SU-DHL-6 (cell line): ENCODE measurements around the gene PLXNB1.

Experiments used
- H2AFZ ChIP-seq: fragments of 200-600 bp; sonication (generic); 2 replicates; pipeline ENCODE4 v1.6.1; 2014; ENCODE audit warnings: low read depth, mild to moderate bottlenecking, moderate library complexity, mixed read lengths, antibody characterized with exemption, low read length; ENCODE audit not compliant: severe bottlenecking
- H3F3A ChIP-seq: fragments of 200-600 bp; shearing (Covaris generic); 2 replicates; pipeline ENCODE4 v1.6.0; 2016; ENCODE audit warnings: antibody characterized with exemption, mild to moderate bottlenecking; ENCODE audit not compliant: insufficient read depth
- H3K27ac ChIP-seq: fragments of 200-600 bp; sonication (generic); 2 replicates; pipeline ENCODE4 v1.5.1; 2016; ENCODE audit warnings: low read depth, mild to moderate bottlenecking, low read length, moderate library complexity, mixed read lengths
- H3K27me3 ChIP-seq: fragments of 200-600 bp; sonication (generic), shearing (Covaris generic); 2 replicates; pipeline ENCODE4 v1.6.0; 2014; ENCODE audit warnings: mild to moderate bottlenecking, low read length
- H3K36me3 ChIP-seq: fragments of 200-600 bp; sonication (generic); 2 replicates; pipeline ENCODE4 v1.6.1; 2014; ENCODE audit warnings: mild to moderate bottlenecking, low read length, mixed read lengths
- H3K4me2 ChIP-seq: fragments of 300-600, 200-600 bp; shearing (Covaris generic), sonication (generic); 2 replicates; pipeline ENCODE4 v1.6.0; 2014; ENCODE audit warnings: low read length, low read depth, mild to moderate bottlenecking; ENCODE audit not compliant: poor library complexity, severe bottlenecking
- H3K4me3 ChIP-seq: fragments of 200-600 bp; sonication (generic); 2 replicates; pipeline ENCODE4 v1.5.1; 2014; ENCODE audit warnings: antibody characterized with exemption, low read length, mild to moderate bottlenecking, mixed read lengths; ENCODE audit not compliant: insufficient read depth, poor library complexity, severe bottlenecking
- H3K79me2 ChIP-seq: fragments of 200-600 bp; sonication (generic); 2 replicates; pipeline ENCODE4 v1.6.1; 2014; ENCODE audit warnings: mild to moderate bottlenecking, low read length, moderate library complexity; ENCODE audit not compliant: insufficient read depth
- H3K9ac ChIP-seq: fragments of 200-600 bp; sonication (generic); 2 replicates; pipeline ENCODE4 v1.7.0; 2014; ENCODE audit warnings: mild to moderate bottlenecking, low read length
- H3K9me2 ChIP-seq: fragments of 200-600 bp; sonication (generic); replicated peaks from 2 replicates; pipeline ENCODE4 v1.6.1; 2014; ENCODE audit warnings: low read length; ENCODE audit not compliant: insufficient read depth
- H3K9me3 ChIP-seq: fragments of 200-600 bp; sonication (generic); 2 replicates; pipeline ENCODE4 v1.6.1; 2014; ENCODE audit warnings: low read length, mixed read lengths; ENCODE audit not compliant: insufficient read depth
- H4K20me1 ChIP-seq: fragments of 200-600 bp; sonication (generic); 2 replicates; pipeline ENCODE4 v1.6.1; 2014; ENCODE audit warnings: low read depth, mild to moderate bottlenecking, antibody characterized with exemption, low read length, moderate library complexity, mixed read lengths
- CTCF ChIP-seq: fragments of 200-600 bp; sonication (generic); IDR thresholded peaks from one replicate; pipeline ENCODE4 v1.5.1; 2017; ENCODE audit warnings: antibody characterized with exemption, mild to moderate bottlenecking, low read length, moderate library complexity; ENCODE audit not compliant: insufficient read depth, poor library complexity, severe bottlenecking
- EZH2phosphoT487 ChIP-seq: fragments of 200-600 bp; sonication (generic), shearing (Covaris generic); conservative IDR thresholded peaks from 2 replicates; pipeline ENCODE4 v1.6.1; 2018; ENCODE audit warnings: mild to moderate bottlenecking, antibody characterized with exemption, low read length, moderate library complexity, mixed read lengths

PLXNB1 gene

GRCh38 chr3:48430708-48431101 lies 819 bp upstream of the PLXNB1 start:
- H3K4me2 ChIP-seq, result no peak overlapping the region
- no peaks in the 10 kb centered on the region for H3K79me2 ChIP-seq
- H3K9me3 ChIP-seq, result no peaks in the 10 kb centered on the region
- H3K9ac ChIP-seq, result no peak overlapping the region
- H3K27me3 ChIP-seq, result no peaks in the 10 kb centered on the region
- H3K4me3 ChIP-seq, result no peak overlapping the region
- no peaks in the 10 kb centered on the region for H3K9me2 ChIP-seq
- H4K20me1 ChIP-seq, result no peaks in the 10 kb centered on the region
- H3K27ac ChIP-seq, result no peak overlapping the region
- no peaks in the 10 kb centered on the region for H3K36me3 ChIP-seq
- H3F3A ChIP-seq, result 0 out of 2 replicates have a peak, but pooled peaks cover 1% of the 10 kb centered on the region
- no peak overlapping the region for H2AFZ ChIP-seq
- TF ChIP-seq EZH2phosphoT487 (no peak), CTCF (no peak)

GRCh38 chr3:48429317-48429959 lies 448 bp downstream of the PLXNB1 start:
- no peaks in the 10 kb centered on the region for H3K9me3 ChIP-seq
- H3K36me3 ChIP-seq, result no peaks in the 10 kb centered on the region
- H3K9me2 ChIP-seq, result no peaks in the 10 kb centered on the region
- peak overlapping the region; percentile 55 for H3K4me2 ChIP-seq
- no peaks in the 10 kb centered on the region for H3F3A ChIP-seq
- peak overlapping the region; percentile 49 for H3K4me3 ChIP-seq
- H2AFZ ChIP-seq, result peak overlapping the region; percentile 68
- no peak overlapping the region for H3K27ac ChIP-seq
- TF ChIP-seq EZH2phosphoT487 (no peak), CTCF (no peak)
- peak overlapping the region; percentile 51 for H3K9ac ChIP-seq
- no peaks in the 10 kb centered on the region for H3K27me3 ChIP-seq
- H4K20me1 ChIP-seq, result no peaks in the 10 kb centered on the region
- no peaks in the 10 kb centered on the region for H3K79me2 ChIP-seq

GRCh38 chr3:48428572-48429316 lies 1.1 kb downstream of the PLXNB1 start:
- no peak overlapping the region for H3K27ac ChIP-seq
- no peaks in the 10 kb centered on the region for H3K79me2 ChIP-seq
- no peaks in the 10 kb centered on the region for H3K9me2 ChIP-seq
- H3K4me2 ChIP-seq, result peak overlapping the region; percentile 55
- no peaks in the 10 kb centered on the region for H4K20me1 ChIP-seq
- no peaks in the 10 kb centered on the region for H3K27me3 ChIP-seq
- TF ChIP-seq CTCF, result no peak
- TF ChIP-seq EZH2phosphoT487, result peak; percentile 99
- no peaks in the 10 kb centered on the region for H3K36me3 ChIP-seq
- peak overlapping the region; percentile 49 for H3K4me3 ChIP-seq
- H3F3A ChIP-seq, result no peaks in the 10 kb centered on the region
- peak overlapping the region; percentile 51 for H3K9ac ChIP-seq
- H2AFZ ChIP-seq, result peak overlapping the region; percentile 68
- H3K9me3 ChIP-seq, result no peaks in the 10 kb centered on the region
